GM13976 (cell line): ENCODE measurements around the gene TRIM62.

Experiments used
- DNase-seq: peaks from one replicate; pipeline ENCODE4 v3.0.0; 2012; ENCODE audit warnings: low spot score
- CTCF ChIP-seq: IDR thresholded peaks from 2 replicates; pipeline ENCODE4 v1.5.1; 2012; ENCODE audit warnings: borderline replicate concordance, mild to moderate bottlenecking; ENCODE audit not compliant: insufficient read depth; ENCODE audit errors: extremely low read depth, missing control alignments, control extremely low read depth
- in situ Hi-C: fragments of 300-500 bp; cut with MboI; formaldehyde crosslinking; loops from one replicate; pipeline ENCODE4 v1.12.0; 2022; ENCODE audit warnings: low sequenced_read_pairs, mixed read lengths, inconsistent platforms; ENCODE audit not compliant: unreplicated experiment

The TRIM62 gene

GRCh38 chr1:33181921-33182341 lies at the start of gene TRIM62:
Gene TRIM62, minus strand, starts transcription at chr1:33182043. Its CDS starts 611 bp downstream, at chr1:33181432.
- in situ Hi-C loops, result no loop called here

GRCh38 chr1:33231166-33231565 lies 49.3 kb upstream of the TRIM62 start:
- TF ChIP-seq CTCF, result no peak
- in situ Hi-C loops, result no loop called here
- DNase-seq, result no peak

More at GRCh38 chr1:33181921-33182341, at the start of gene TRIM62:
- peak; percentile 95 for DNase-seq
- no peak for TF ChIP-seq CTCF

- TF ChIP-seq CTCF, result no peak
- DNase-seq, result no peak
- in situ Hi-C loops, result no loop called here
Measured at GRCh38 chr1:33228935-33229487, 47.2 kb upstream of the TRIM62 start.

GRCh38 chr1:33225586-33225985 lies 43.7 kb upstream of the TRIM62 start:
- TF ChIP-seq CTCF, result no peak
- DNase-seq, result no peak
- in situ Hi-C loops, result no loop called here

GRCh38 chr1:33224166-33224707 lies 42.4 kb upstream of the TRIM62 start:
- in situ Hi-C loops, result no loop called here
- TF ChIP-seq CTCF, result no peak

GRCh38 chr1:33222381-33222780 lies 40.5 kb upstream of the TRIM62 start:
- DNase-seq, result no peak
- in situ Hi-C loops, result no loop called here
- TF ChIP-seq CTCF, result no peak

More at GRCh38 chr1:33224166-33224707, 42.4 kb upstream of the TRIM62 start:
- no peak for DNase-seq
